ENCODE results near the gene CEP63. TPM values are rescaled to one million over a fixed set of nuclear protein-coding genes. Genes with fewer than 3 reads are reported as not detected.

CEP63 gene
- total and polyA plus RNA-seq, 2 experiments from 2014 or later, result 15.1 to 53.9 TPM

- peak overlapping the region; percentile 55 for H3K27ac ChIP-seq (ENCODE audit: low read depth)
- peak overlapping the region; percentile 91 for H3K4me3 Mint-ChIP-seq
- no peaks in the 10 kb centered on the region for H3K27me3 ChIP-seq (ENCODE audit: insufficient read depth)
- H3K27me3 Mint-ChIP-seq (ENCODE audit: insufficient read depth, low read depth, poor library complexity), result peaks cover 9% of the 10 kb centered on the region
- peak overlapping the region; percentile 89 for H2AFZ ChIP-seq
- ATAC-seq (peak; percentile 24), DNase-seq (ENCODE audit: low spot score) (peak; percentile 85)
- peaks cover 22% of the 10 kb centered on the region for H3K4me1 Mint-ChIP-seq
- H3K36me3 Mint-ChIP-seq (ENCODE audit: low read depth), result peaks cover 32% of the 10 kb centered on the region
- H3K79me2 ChIP-seq (replicated peaks; ENCODE audit: insufficient read depth), result peaks cover 42% of the 10 kb centered on the region
- H3K4me3 ChIP-seq, result peak overlapping the region; percentile 82
- H3K36me3 ChIP-seq (ENCODE audit: insufficient read depth), result peaks cover 21% of the 10 kb centered on the region; the same call in 1 of the 2 replicates
- H4K20me1 ChIP-seq (replicated peaks; ENCODE audit: insufficient read depth), result peaks cover 4% of the 10 kb centered on the region; the same call in 1 of the 2 replicates
- H3K9me3 Mint-ChIP-seq, result no peaks in the 10 kb centered on the region
- TF ChIP-seq ZNF331 (CRISPR knock-in tag; IDR thresholded peaks at IDR 0.05; ENCODE audit: low read depth) (no peak), ZNF462 (CRISPR knock-in tag; IDR thresholded peaks at IDR 0.05) (no peak), EZH2phosphoT487 (IDR thresholded peaks at IDR 0.05; ENCODE audit: unreplicated experiment) (no peak), CTCF (conservative IDR thresholded peaks at IDR 0.05; ENCODE audit: low read depth in 2 of 2) (no peak), EZH2 (IDR thresholded peaks at IDR 0.05; ENCODE audit: low read depth, unreplicated experiment) (no peak), ZNF114 (CRISPR knock-in tag; IDR thresholded peaks at IDR 0.05) (no peak), POLR2AphosphoS5 (IDR thresholded peaks at IDR 0.05; ENCODE audit: low read depth) (no peak), CREB1 (CRISPR knock-in tag; IDR thresholded peaks at IDR 0.05; ENCODE audit: low read depth) (no peak), REST (IDR thresholded peaks at IDR 0.05; ENCODE audit: unreplicated experiment) (no peak)
- H3F3A ChIP-seq (replicated peaks; ENCODE audit: low read depth), result 0 out of 2 replicates have a peak, but pooled peaks cover 3% of the 10 kb centered on the region
- H3K9me2 ChIP-seq (ENCODE audit: insufficient read depth), result no peaks in the 10 kb centered on the region
- H3K4me2 ChIP-seq, result peak overlapping the region; percentile 98
- peak overlapping the region; percentile 96 for H3K27ac Mint-ChIP-seq
- H3K4me1 ChIP-seq (ENCODE audit: insufficient read depth), result peaks cover 14% of the 10 kb centered on the region
Observed at GRCh38 chr3:134485075-134485717, 661 bp upstream of the CEP63 start.
